Esophagus muscularis mucosa (tissue), 4 donors: ENCODE results near the gene ANKRD29.

Experiments used
- CTCF ChIP-seq, 3 experiments: fragments of 200-600 bp in 2 of 3; fragments of 450-650 bp in 1 of 3; sonication (generic) in 2 of 3; IDR thresholded peaks; one replicate each; pipeline ENCODE4 v1.5.1; 2017 to 2019; ENCODE audit warnings: antibody characterized with exemption in 3 of 3, mild to moderate bottlenecking in 2 of 3, moderate library complexity in 1 of 3
- EP300 ChIP-seq: sonication (generic); formaldehyde crosslinking; IDR thresholded peaks from one replicate; pipeline ENCODE4 v1.6.1; 2017; ENCODE audit warnings: antibody characterized with exemption
- POLR2A ChIP-seq: fragments of 450-650 bp; IDR thresholded peaks from one replicate; pipeline ENCODE4 v1.6.1; 2017; ENCODE audit warnings: antibody characterized with exemption, moderate library complexity, mild to moderate bottlenecking, low read depth
- POLR2AphosphoS5 ChIP-seq, 2 donors: sonication (generic); formaldehyde crosslinking; IDR thresholded peaks; one replicate each; pipeline ENCODE4 v1.6.1; 2017; ENCODE audit warnings: antibody characterized with exemption in 2 of 2

- TF ChIP-seq EP300 (no peak), CTCF (IDR thresholded peaks at IDR 0.05) (no peak), POLR2A (no peak), POLR2AphosphoS5 (IDR thresholded peaks at IDR 0.05) (no peak)
Observed at GRCh38 chr18:23588836-23589560, 73.7 kb downstream of the ANKRD29 start.
